Lung microvascular endothelial cell (primary cell): ENCODE results near the gene RBMS2. TPM values are rescaled to one million over a fixed set of nuclear protein-coding genes. Genes with fewer than 3 reads are reported as not detected.

Experiments used
- DNase-seq, 2 donors: peaks; one replicate each; pipeline versions ENCODE4 v3.0.0 to v3.0.0-alpha.2; 2010; ENCODE audit warnings: low read depth in 2 of 2
- total RNA-seq: library from RNA; depleted of rRNA; stranded (reverse); fragments of >200 nt; gene quantifications from 2 replicates; pipeline ENCODE4 v1.2.1, GENCODE V29; 2014

Gene RBMS2
- total RNA-seq, 1 donor from 2014 or later, result 33.1 TPM

DNA sequence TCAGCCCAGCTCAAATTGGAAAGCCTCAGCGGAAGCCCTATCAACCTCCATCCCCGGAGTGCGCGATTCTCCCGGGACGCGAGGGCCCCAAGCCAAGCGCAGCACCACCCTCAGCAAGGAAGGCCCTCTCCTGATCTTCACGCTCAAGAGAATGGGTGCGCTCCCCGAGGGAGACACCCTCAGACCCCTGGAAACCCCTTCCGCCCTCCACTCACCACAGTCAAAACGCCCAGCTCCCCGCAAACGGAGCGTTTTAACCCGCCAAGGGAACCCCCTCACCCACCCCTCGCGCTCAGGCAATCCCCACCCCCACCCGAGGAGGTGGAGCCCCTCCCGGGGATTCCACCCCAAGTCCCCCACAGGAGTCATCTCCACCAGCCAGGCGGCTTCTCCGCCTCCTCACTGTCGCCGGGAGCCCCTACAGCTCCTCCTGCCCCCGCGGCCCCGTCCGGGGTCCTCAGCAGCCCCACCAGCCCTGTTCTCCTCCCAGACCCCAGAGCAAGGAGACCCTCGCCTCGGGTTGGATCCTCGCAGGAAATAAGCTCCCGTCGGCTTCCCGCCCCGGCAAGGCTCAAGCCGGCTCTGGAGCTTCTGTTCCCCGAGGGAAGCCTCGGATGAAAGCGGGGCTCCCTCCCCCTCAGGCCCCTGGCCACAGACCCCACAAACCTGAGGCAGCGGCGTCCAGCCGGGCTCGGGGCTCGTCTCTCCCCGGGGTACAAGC is 108.0 kb downstream of the RBMS2 start:
- DNase-seq, result peak; percentile 20 to 34

DNA sequence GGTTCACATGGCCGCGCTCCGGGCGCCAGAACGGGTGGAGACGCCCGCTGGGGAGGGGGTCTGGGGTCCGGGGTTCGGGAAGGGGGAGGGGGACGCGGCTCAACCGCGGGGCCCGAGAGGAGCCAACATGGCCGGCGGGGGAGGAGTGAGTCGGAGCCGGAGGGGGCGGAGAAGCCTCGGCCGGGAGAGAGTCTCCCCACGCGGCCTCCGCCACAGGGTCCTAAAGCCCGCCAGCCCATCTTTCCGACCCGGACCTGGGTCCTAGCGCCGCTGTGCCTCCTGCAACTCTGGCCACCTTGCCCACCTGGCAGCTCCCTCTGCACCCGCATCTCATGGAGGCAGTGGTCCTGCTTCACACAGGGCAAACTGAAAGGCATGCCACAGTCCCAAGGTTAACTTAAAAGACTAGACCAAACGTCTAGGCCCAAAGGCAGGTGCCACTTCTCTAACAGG is 108.6 kb downstream of the RBMS2 start, which contains the start of gene BAZ2A:
Gene BAZ2A, minus strand, starts transcription at position 147 of the 453 bp plus-strand sequence. CDS start 12,796 bp downstream, outside the sequence.
- DNase-seq, result peak; percentile 88 to 89

GRCh38 chr12:56631790-56632700 is 110.4 kb downstream of the RBMS2 start:
- peak; percentile 58 to 60 for DNase-seq

- DNase-seq, result no peak
Measured at GRCh38 chr12:56632701-56633467, 111.3 kb downstream of the RBMS2 start.

- no peak for DNase-seq
Measured at GRCh38 chr12:56633468-56634241, 112.0 kb downstream of the RBMS2 start.

DNA sequence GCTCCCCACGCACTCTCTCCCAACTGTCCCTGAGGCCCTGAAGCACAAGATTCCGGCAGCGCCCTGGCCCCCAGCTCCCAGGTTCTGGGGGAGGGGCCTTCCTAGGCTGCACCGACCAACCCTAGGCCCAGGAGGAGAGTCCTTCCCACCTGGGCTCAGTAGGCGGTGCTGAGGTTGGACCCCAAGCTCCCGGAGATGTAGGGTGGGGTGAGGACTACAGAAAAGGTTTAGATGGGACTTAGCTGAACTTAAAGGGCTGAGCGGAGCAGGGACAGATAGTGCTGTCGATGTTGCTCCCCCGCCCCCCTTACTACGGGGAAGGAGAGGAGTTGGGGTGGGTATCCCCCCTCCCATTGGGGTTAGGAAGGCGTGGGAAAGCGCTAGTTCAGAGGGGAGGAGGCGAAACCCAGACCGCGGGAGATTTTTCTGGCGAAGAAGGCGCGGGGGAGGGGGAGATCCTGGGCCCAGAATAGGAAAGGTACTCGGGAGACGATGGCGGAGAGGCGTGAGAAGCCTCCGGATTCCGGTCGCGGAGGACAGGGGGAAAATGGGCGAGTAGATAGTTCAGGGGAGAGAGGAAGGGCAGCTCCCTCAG is 112.7 kb downstream of the RBMS2 start:
- peak; percentile 12 to 24 for DNase-seq

GRCh38 chr12:56634837-56635791 is 113.5 kb downstream of the RBMS2 start:
- peak; percentile 43 to 79 for DNase-seq

GRCh38 chr12:56635806-56636674 is 114.4 kb downstream of the RBMS2 start:
- peak; percentile 86 to 88 for DNase-seq

- DNase-seq, result peak; percentile 100
Measured at GRCh38 chr12:56636675-56637540, 115.3 kb downstream of the RBMS2 start.

GRCh38 chr12:56637621-56638020 is 116.0 kb downstream of the RBMS2 start:
- DNase-seq, result no peak

- no peak for DNase-seq
Measured at GRCh38 chr12:56641219-56641618, 119.6 kb downstream of the RBMS2 start.

DNA sequence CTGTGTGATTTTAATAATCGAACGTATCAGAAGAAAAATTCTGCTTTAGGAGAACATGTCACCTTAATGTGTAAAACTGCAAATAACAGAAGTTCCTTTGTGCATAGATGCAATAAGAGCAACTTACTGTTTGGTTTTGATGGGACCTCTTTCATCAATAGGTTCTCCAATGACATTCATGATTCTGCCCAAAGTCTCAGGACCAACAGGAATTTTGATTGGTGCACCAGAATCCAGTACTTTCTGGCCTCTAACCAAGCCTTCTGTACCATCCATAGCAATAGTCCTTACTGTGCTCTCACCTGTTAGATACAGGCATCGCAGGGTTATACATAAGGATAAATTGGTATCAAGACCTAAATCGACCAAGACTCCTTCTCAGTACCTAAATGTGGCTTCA is 123.0 kb downstream of the RBMS2 start:
- DNase-seq, result peak; percentile 31 to 32

GRCh38 chr12:56645201-56645716 is 123.6 kb downstream of the RBMS2 start:
- DNase-seq, result peak; percentile 43 to 45
